Measurements from ENCODE around the gene ARMC6.
"Not testable (repeated sequence)": the region's sequence is repeated elsewhere in the genome, so short reads cannot be mapped to it uniquely, and the experiment has no call there.

ARMC6 gene

GRCh38 chr19:19106938-19107337, 73.5 kb downstream of the ARMC6 start:
- not testable (repeated sequence) for DNase-seq (ENCODE audit: low read depth in 1 of 2, low spot score in 1 of 2)

GRCh38 chr19:19107654-19108053, 74.3 kb downstream of the ARMC6 start:
- no peak for DNase-seq (ENCODE audit: low read depth in 1 of 2, low spot score in 1 of 2)

Measured in activated T-helper 1 cell treated with anti-CD3 and anti-CD28 coated beads, Interleukin-2, amount 50 U/mL, for 16 hours (primary cell).